Neuron (in vitro differentiated cells): ENCODE measurements around the gene TRIP12.
"Not testable (repeated sequence)": the region's sequence is repeated elsewhere in the genome, so short reads cannot be mapped to it uniquely, and the experiment has no call there.

Source experiments
- H2AFZ ChIP-seq: one replicate; pipeline ENCODE4 v1.6.1; 2013; ENCODE audit warnings: low read depth, mild to moderate bottlenecking, inconsistent platforms, low read length, moderate library complexity
- H3K27me3 ChIP-seq: one replicate; pipeline ENCODE4 v1.6.1; 2013; ENCODE audit warnings: low read length; ENCODE audit not compliant: insufficient read depth
- H3K36me3 ChIP-seq: one replicate; pipeline ENCODE4 v1.6.1; 2013; ENCODE audit warnings: low read length; ENCODE audit not compliant: insufficient read depth
- H3K4me1 ChIP-seq: one replicate; pipeline ENCODE4 v1.6.1; 2013; ENCODE audit warnings: low read length; ENCODE audit not compliant: insufficient read depth
- H3K4me3 ChIP-seq: 2 replicates; pipeline ENCODE4 v1.5.1; 2013; ENCODE audit warnings: mild to moderate bottlenecking, low read length, moderate library complexity
- H3K9me3 ChIP-seq: one replicate; pipeline ENCODE4 v1.6.1; 2013; ENCODE audit warnings: low read length

TRIP12 gene

GRCh38 chr2:229752970-229753729 is 168.7 kb downstream of the TRIP12 start:
- H3K4me1 ChIP-seq, result no peaks in the 10 kb centered on the region
- H3K4me3 ChIP-seq, result no peak overlapping the region
- H3K27me3 ChIP-seq, result no peaks in the 10 kb centered on the region
- no peaks in the 10 kb centered on the region for H3K36me3 ChIP-seq
- no peak overlapping the region for H2AFZ ChIP-seq
- no peaks in the 10 kb centered on the region for H3K9me3 ChIP-seq

- Histone ChIP-seq H3K36me3 (no peaks in the 10 kb centered on the region), H2AFZ (no peak overlapping the region), H3K4me3 (no peak overlapping the region), H3K9me3 (no peaks in the 10 kb centered on the region), H3K27me3 (no peaks in the 10 kb centered on the region), H3K4me1 (no peaks in the 10 kb centered on the region)
These were observed 172.0 kb downstream of the TRIP12 start for GRCh38 chr2:229749779-229750178.

- Histone ChIP-seq H3K4me1 (no peaks in the 10 kb centered on the region), H3K9me3 (no peaks in the 10 kb centered on the region), H3K27me3 (no peaks in the 10 kb centered on the region), H2AFZ (no peak overlapping the region), H3K4me3 (no peak overlapping the region), H3K36me3 (no peaks in the 10 kb centered on the region)
These were observed 172.9 kb downstream of the TRIP12 start for GRCh38 chr2:229748950-229749349.

GRCh38 chr2:229742691-229743090 is 179.1 kb downstream of the TRIP12 start:
- H2AFZ ChIP-seq, H3K36me3 ChIP-seq, H3K9me3 ChIP-seq, H3K27me3 ChIP-seq, H3K4me1 ChIP-seq, H3K4me3 ChIP-seq: not testable (repeated sequence)

GRCh38 chr2:229740279-229740678 is 181.5 kb downstream of the TRIP12 start:
- Histone ChIP-seq H3K4me3 (no peak overlapping the region), H3K9me3 (peaks cover 2% of the 10 kb centered on the region), H2AFZ (no peak overlapping the region), H3K27me3 (no peaks in the 10 kb centered on the region), H3K36me3 (no peaks in the 10 kb centered on the region), H3K4me1 (no peaks in the 10 kb centered on the region)

GRCh38 chr2:229738024-229738625 is 183.7 kb downstream of the TRIP12 start:
- H2AFZ ChIP-seq, result no peak overlapping the region
- H3K4me3 ChIP-seq, result no peak overlapping the region
- no peaks in the 10 kb centered on the region for H3K27me3 ChIP-seq
- H3K36me3 ChIP-seq, result no peaks in the 10 kb centered on the region
- H3K4me1 ChIP-seq, result no peaks in the 10 kb centered on the region
- H3K9me3 ChIP-seq, result peaks cover 2% of the 10 kb centered on the region

- H3K4me3 ChIP-seq, result no peak overlapping the region
- no peak overlapping the region for H2AFZ ChIP-seq
- H3K27me3 ChIP-seq, result no peaks in the 10 kb centered on the region
- H3K4me1 ChIP-seq, result no peaks in the 10 kb centered on the region
- H3K9me3 ChIP-seq, result peaks cover 2% of the 10 kb centered on the region
- no peaks in the 10 kb centered on the region for H3K36me3 ChIP-seq
These were observed 187.4 kb downstream of the TRIP12 start for GRCh38 chr2:229734410-229734809.

GRCh38 chr2:229733611-229734245 is 188.1 kb downstream of the TRIP12 start:
- H3K36me3 ChIP-seq, result no peaks in the 10 kb centered on the region
- no peak overlapping the region for H3K4me3 ChIP-seq
- no peaks in the 10 kb centered on the region for H3K4me1 ChIP-seq
- no peaks in the 10 kb centered on the region for H3K27me3 ChIP-seq
- H3K9me3 ChIP-seq, result peaks cover 2% of the 10 kb centered on the region
- H2AFZ ChIP-seq, result no peak overlapping the region

GRCh38 chr2:229732897-229733296 is 188.9 kb downstream of the TRIP12 start:
- Histone ChIP-seq H2AFZ (no peak overlapping the region), H3K9me3 (peaks cover under 1% of the 10 kb centered on the region), H3K4me1 (no peaks in the 10 kb centered on the region), H3K4me3 (no peak overlapping the region), H3K27me3 (no peaks in the 10 kb centered on the region), H3K36me3 (no peaks in the 10 kb centered on the region)

- Histone ChIP-seq H2AFZ (no peak overlapping the region), H3K27me3 (no peaks in the 10 kb centered on the region)
These were observed 189.9 kb downstream of the TRIP12 start for GRCh38 chr2:229731916-229732315.

GRCh38 chr2:229731363-229731762 is 190.4 kb downstream of the TRIP12 start:
- Histone ChIP-seq H3K36me3 (no peaks in the 10 kb centered on the region), H2AFZ (no peak overlapping the region), H3K9me3 (no peaks in the 10 kb centered on the region), H3K27me3 (no peaks in the 10 kb centered on the region), H3K4me3 (no peak overlapping the region), H3K4me1 (no peaks in the 10 kb centered on the region)

More at GRCh38 chr2:229731916-229732315, 189.9 kb downstream of the TRIP12 start:
- no peaks in the 10 kb centered on the region for H3K9me3 ChIP-seq
- no peaks in the 10 kb centered on the region for H3K36me3 ChIP-seq
- no peak overlapping the region for H3K4me3 ChIP-seq
- no peaks in the 10 kb centered on the region for H3K4me1 ChIP-seq

GRCh38 chr2:229728370-229728769 is 193.4 kb downstream of the TRIP12 start:
- Histone ChIP-seq H3K27me3 (no peaks in the 10 kb centered on the region), H3K4me3 (no peak overlapping the region), H3K4me1 (peaks cover 5% of the 10 kb centered on the region), H2AFZ (no peak overlapping the region), H3K36me3 (no peaks in the 10 kb centered on the region), H3K9me3 (no peaks in the 10 kb centered on the region)

- H3K9me3 ChIP-seq, result no peaks in the 10 kb centered on the region
- H3K27me3 ChIP-seq, result no peaks in the 10 kb centered on the region
- H3K4me1 ChIP-seq, result peaks cover 5% of the 10 kb centered on the region
- H2AFZ ChIP-seq, result no peak overlapping the region
- no peaks in the 10 kb centered on the region for H3K36me3 ChIP-seq
- H3K4me3 ChIP-seq, result no peak overlapping the region
These were observed 195.2 kb downstream of the TRIP12 start for GRCh38 chr2:229726643-229727042.
